GM18909 (cell line): ENCODE results near the gene KCNK10.

Experiments used
- ATAC-seq: cut with Tn5 transposase; IDR thresholded peaks from one replicate; pipeline ENCODE4 v1.9.1; 2021; ENCODE audit warnings: mild to moderate bottlenecking; ENCODE audit not compliant: unreplicated experiment, poor library complexity

KCNK10 gene

DNA sequence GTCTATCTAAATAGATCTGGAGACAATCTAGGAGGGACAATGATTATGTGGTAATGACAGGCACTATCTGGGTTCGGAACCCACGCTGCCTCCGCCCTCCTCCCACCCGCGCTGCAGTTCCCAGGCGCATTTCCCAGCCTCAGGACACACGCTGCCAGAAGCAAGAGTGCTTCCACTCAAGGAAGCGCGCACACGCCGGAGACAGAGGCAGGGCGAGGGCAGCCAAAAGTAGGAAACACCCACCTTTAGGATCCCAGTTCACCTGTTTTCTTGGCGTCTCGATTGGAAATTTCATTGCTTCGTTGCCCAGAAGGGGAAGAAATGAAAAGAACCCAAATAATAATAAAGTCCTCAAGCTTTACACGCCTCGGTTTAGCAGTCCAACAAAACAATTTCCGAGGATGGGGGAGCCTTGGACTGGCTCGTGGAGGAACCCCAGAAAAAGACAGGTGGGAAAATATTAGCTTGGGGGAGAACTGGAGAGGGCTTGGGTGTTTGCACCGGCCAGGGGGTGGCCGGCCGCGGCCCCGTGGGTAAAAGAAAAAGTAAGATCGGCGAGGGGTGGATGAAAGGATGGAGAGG, 474 bp downstream of the KCNK10 start:
- ATAC-seq = no peak

DNA sequence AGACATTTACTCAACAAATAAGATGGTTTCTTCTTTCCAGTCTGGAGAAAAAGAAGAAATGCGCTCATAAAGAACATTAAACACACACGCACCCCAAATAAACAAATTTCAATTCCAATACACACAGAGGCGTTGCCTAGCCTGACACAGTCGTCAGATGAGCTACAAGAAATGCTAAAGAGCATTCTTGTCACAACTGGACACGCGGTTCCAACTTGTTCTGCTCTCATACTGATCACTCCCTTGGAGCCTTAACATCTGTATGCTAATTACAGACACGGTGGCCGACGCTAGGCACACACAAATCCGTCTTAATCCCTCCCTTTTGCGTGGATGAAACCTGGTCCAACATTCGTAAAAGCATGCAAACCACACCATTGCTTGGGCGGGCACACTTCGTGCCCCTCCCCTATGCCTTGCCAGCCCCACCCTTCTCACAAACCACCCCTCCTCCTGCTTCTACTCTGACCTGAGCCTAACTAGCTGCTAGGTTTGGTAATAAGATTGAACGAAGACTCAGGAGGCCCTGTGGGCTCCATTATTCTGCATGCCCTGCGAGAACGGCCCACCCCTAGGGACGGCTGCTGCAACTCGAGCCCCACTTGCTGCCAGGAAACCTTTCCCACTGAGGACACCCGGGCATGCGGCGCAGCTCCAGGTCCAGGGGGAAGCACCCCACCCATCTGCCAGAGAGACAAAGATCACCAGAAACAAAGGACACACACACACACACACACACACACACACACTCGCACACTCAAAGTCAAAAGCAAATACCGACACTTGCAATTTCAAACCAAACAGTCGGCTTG, 1.2 kb downstream of the KCNK10 start:
- ATAC-seq = no peak

DNA sequence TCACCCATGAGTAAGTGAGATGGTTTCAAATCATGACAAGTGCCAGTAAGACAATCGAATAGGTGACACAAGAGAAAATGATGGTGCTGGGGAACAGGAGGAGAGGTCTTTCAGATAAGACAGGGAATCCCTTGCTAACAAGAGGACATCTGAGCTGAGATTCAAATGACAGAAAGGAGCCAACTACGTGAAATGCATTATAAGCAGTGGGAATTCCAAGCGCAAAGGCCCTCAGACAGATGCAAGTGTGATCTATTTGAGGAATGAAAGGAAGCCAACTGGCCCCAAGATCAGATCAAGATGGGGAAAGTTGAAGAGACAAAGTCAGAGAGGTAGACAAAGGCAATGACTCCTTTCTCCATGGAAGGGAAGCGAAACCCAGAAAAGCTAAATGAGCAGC, 4.7 kb downstream of the KCNK10 start:
- ATAC-seq = no peak

DNA sequence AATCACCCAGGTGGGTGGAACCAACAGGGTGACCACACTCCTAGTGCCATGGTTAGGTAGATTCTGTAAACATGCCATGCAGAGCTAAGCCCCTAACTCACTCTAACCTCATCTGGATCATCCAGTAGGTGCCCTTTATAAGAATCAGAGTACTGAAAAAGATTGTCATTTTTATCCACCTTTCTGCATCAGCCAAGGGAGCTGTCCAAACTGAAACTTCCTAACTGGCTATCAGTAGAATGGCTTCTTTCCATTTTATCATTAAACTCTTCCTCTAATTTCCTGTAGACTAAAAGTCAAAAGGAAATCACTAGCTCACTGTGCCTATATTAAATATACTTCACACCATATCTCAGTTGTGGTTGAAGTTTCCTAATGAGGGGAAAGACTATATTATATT, 6.5 kb downstream of the KCNK10 start:
- no peak for ATAC-seq

DNA sequence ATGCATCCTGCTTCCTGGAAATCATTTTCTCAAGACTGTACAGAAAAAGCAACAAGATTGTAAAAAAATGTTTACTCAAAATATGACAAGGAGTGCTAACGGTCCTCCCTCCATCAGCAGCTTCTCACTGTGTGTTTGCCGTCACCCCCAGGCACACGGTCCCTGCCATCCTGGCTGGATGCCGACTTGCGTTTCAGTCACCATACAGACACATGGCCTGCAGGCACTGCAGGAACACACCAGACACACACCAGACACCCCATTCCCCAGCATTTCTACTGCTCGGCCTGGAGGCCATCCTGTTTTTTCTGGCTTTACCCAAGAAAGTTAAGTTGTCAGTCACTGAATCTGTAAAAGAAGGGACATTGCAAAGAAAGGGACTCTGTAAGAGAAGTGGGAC, 10.8 kb downstream of the KCNK10 start:
- no peak for ATAC-seq

DNA sequence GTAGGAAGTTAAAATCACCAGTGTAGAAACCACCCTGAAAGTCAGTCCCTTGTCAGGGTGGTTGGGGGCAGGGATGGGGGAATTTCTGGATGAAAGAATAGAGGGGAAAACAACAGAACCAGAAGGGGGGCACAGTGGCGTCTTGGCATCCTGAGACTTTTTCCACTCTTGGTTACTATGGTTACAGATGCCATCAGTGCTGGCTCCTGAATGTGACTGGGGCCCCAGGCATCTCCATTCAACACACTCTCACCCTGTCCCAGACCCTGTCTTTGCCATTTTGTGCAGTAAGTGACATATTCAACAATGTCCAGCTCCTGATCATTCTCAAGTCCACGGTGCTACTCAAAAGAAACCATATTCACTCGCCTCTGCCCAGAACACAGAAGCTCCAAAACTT, 11.3 kb downstream of the KCNK10 start:
- ATAC-seq = no peak

DNA sequence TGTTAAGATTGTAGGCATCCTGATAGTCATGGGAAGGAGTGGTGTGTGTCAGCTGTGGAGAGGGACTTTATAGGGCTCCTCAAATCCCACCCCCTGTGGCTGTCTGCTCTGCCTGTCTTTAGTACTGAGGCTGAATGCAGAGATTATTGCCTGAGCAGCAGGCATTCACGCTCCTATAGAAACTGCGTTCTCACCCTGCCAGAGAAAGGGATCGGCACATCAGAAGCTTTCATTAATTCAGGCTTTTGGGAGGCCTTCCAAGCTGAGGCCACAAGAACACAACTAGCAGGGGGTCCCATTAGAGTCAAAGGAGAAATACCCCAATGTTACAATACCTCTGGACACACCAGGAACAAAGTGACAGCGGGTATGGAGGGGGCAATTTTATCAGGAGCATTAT, 12.6 kb downstream of the KCNK10 start:
- no peak for ATAC-seq

DNA sequence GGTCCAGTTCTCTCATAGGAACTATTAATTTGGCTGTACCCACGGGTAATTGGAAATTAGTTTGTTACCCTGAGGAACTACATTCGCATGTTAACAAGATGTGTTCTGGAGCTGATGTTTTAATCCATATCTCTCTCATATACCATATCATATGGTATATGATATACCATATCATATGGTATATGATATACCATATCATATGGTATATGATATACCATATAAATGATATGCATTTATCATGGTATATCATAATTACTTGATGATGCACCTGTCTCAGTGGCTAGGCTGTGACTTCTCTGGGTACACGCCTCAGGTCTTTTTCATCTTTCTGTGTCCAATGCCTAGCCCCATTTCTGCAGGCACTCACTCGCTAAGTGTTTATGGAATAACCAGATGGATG, 13.0 kb downstream of the KCNK10 start:
- ATAC-seq = no peak

DNA sequence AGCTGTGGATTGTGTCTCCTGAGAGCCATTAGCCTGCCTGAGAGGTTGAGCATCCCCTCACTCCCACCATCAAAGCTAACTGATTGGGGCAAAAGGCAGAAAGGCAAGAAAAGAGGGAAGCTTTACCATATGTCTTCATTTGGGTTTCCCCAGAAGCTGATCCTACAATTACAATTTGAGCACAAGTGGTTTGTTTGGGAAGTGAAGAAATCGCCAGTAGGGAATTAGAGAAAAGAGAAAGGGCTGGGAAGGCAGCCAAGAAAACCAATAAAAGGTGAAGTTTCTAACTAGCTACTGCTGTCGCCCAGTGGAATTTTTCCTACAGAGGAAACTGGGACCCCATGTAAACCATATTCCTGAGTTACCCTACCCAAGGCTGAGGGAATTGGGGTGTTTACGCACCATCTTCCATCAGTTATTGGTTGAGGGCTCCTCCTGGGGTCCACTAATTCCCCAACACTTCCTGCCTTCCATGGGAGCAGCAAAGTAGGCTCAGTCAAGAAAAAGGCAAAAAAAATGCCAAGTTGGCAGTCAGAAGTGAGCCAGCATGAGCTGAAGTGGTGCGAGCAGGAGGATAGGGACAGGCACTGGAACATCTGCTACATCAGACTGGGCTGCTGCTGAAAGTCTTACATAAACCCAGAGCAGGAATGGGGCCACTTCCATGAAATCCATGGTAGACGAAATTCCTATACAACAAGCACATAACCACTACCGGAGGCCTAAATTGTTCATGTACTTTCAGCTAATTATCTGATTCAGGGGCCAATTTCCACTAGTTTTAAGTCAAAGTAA, 17.3 kb downstream of the KCNK10 start:
- ATAC-seq = no peak

DNA sequence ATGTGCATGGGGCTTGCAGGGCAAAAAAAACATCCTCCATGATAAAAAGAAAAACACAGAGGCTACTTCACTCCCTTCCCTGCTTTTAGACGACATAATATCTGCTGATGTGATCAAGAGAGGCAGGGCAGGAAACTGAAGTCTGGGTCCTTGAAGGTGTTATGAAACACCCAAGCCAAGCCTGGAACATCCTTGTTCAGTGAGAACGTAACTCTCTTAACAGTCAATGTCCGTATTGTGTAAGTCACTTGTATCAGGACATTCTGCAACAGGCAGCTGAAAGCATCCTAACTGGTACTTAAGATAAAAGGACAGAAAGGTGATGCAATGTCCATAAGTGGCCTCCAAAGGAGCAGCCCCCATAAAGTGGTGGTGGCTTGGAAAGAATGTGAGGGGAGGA, 20.0 kb downstream of the KCNK10 start:
- ATAC-seq = no peak

DNA sequence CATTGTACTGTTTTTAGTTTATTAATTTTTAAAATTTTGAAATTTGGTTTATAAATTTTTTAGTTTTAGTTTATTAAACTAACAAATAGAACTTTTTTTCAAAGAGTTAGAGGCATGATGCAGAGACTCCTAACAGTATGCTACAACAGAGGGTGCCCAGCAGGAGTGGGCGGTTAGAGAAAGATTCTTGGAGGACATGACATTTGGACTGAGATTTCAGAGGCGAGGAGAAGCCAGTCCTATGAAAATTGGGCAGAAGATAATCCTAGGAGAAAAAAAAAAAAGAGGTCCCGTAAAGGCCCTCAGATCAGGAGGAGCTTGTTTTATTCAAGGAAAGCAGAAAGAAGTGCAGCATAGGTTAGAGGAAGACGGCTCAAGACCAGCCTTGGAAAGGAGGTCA, 21.7 kb downstream of the KCNK10 start:
- no peak for ATAC-seq

DNA sequence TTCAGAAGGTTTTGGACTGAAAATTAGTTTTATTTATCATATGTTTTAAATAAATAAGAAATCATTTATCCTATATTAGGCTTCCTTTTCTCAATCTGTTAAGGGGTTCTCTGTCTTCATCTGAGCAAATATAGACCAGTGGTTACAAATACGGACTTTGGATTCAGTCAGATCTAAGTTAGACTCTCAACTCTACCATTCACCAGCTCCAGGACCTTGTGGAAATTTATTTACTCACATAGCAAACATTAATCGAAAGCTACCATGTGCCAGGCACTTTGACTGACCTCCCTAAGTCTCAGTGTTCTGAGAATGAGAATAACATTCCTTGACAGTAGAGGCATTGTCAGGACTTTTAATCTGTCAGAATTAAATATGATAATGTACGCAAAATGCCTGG, 22.3 kb downstream of the KCNK10 start:
- ATAC-seq = no peak

DNA sequence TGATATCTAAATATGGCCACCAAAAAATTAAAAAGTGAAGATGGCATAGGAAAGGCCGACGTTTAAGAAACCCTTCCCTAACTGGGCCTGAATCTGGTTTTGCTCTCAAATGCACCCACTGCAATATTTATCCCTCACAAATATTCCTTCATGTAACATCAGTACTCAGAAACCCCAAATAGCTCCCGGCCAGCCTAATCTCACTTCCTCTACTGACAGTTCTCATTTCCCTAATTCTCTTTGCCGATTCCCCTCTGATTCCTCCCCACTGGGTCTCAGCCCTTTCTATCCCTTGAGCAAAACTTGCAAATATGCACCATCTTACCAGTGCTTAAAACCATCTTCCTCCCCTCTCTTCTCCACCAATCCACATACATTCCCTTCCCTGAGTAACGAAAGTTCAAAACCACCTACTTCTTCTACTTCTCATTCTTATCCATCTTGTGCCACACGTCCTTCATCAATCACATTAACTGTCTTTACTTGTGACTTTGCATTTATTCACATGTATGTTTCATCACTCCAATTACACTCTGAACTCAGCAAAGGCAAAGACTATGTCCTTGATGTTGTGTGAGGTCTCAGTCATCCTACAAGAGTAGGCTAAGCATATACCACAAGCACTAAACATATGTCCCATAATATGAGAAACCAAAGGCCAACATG, 23.1 kb downstream of the KCNK10 start:
- no peak for ATAC-seq

DNA sequence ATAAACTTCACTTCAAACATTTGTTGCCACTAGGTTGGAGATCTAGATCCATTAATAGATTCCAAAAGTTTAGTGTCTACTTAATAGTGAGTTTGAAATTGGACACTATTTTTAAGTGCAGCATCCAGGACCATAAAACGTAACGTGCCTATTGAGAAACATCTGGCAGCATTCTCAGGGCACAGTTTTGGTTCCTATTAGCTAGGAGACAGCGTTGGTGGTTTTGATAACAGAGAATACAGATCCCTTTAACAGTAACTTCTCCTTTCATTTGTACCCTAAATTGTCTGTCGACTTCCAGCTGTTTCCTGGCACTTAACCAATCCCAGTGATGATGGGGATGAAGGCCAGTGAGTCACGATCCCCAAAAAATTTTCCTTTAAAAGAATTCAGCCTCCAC, 25.8 kb downstream of the KCNK10 start:
- ATAC-seq = no peak

DNA sequence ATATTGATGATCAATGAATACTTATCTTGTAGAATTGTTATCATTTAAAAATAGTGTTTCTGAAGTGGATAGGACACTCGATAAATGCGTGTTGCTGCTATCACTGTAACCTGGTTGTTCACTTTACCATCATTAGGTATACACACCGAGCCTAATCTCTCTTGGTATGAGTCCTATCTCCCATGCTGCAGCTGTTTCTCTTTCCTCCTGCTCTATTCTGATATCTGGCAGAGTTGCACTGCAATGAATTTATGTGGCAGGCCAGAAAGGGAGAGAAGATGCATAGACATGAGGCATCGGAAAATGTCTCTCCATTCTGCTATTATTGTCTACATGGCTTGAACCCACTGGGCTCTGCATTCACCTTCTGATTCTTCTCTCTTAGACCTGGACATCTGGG, 26.7 kb downstream of the KCNK10 start:
- ATAC-seq = no peak

DNA sequence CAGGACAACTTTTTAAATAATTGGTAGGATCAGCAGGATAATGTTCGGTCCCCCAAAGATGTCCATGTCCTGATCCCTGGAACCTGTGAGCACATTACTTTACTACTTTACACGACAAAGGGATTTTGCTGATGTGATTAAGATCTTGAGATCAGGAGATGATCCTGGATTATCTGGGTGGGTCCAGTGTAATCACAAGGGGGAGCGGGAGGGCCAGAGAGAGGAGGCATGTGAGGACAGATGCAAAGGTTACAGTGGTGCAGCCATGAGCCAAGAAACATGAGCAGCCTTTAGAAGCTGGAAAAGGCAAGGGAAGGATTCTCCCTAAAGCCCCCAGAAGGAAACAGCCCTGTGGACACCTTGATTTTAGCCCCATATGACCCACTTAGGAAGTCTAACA, 33.1 kb downstream of the KCNK10 start:
- ATAC-seq = no peak

DNA sequence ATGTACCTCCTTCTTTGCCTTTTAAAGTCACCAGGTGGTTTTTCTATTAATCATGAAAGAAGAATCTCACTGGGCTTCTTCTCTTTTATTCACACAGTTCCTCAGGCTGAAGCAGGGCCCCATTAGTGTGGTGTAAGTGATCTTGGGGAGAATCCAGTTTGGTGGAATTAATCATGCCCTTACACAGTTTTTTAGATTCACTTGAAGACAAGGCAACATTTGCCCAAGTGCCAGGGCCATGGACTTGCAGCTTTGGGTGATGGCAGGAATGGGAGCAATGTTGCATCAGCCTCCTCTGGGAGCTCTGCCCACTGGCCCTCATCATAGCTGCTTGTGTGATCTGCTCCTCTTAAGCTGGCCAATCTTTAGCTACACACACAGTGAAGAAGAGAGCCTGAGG, 33.8 kb downstream of the KCNK10 start:
- ATAC-seq = no peak

DNA sequence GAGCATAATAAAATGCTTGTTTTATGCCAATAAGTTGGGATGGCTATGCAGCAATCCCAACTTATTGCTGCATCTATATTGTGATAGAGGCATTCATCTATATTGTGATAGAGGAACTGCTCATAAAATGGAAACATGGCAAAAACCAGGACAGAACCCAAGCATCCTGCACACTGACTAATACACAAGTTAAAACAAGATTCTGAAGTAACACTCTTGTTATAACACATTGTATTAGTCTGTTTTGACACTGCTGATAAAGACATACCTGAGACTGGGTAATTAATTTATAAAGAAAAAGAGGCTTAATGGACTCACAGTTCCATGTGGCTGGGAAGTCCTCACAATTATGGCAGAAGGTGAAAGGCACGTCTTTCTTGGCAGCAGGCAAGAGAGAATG, 36.8 kb downstream of the KCNK10 start:
- ATAC-seq = no peak

DNA sequence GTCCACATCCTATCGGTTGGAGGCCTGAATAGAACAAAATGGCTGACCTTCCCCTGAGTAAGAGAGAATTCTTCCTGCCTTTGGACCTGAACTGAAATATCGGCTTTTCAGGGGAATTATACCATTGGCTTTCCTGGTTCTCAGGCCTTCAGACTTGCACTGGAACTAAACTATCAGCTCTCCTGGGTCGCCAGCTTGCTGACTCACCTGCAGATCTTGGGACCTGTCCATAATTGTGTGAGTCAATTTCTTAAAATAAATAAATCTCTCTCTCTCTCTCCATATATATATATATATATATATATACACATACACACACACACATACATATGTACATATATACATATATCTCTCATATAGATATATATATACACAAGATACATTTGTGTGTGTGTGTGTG, 41.6 kb downstream of the KCNK10 start:
- no peak for ATAC-seq

DNA sequence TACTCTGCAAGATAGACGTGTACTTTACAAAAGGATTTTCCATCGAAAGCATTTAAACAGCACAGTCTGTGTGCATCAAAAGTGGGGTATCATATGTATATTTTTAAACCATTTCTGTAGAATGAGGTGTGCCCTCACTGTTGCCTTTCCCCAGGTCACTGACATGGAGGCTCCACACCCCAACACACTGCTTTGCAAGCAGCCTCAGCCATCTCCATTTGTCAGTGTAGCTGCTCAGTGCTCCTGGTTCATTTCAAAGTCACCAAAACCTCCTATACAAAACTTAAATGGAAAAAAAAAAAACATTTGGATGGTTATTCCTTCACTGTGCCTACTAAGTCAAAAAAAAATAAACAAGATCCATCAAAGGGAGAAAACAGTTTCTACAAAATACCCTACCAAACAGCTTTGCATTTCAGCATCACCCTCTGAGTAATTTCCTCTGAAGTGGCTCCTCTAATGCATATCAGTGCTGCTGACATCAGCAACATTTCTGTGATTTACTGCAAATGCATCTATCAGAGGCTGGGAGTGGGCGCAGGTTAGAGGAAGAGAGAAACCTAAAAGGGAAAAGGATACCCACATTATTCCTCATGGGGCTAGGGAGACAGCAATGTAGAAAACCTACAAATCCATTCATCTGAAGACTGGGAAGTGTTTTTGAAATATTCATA, 46.0 kb downstream of the KCNK10 start:
- ATAC-seq = no peak
